GM18508 (cell line): Measurements from ENCODE around the gene PLPPR5.

Experiments
- ATAC-seq: cut with Tn5 transposase; IDR thresholded peaks from one replicate; pipeline ENCODE4 v1.9.1; 2021; ENCODE audit warnings: moderate number of reproducible peaks; ENCODE audit not compliant: insufficient read depth, unreplicated experiment

The PLPPR5 gene

GRCh38 chr1:98870959-98871903, 133.4 kb downstream of the PLPPR5 start:
- peak; percentile 99 for ATAC-seq

- no peak for ATAC-seq
Observed at GRCh38 chr1:98865796-98866195, 138.9 kb downstream of the PLPPR5 start.

- ATAC-seq, result no peak
Observed at GRCh38 chr1:98860329-98860728, 144.3 kb downstream of the PLPPR5 start.

GRCh38 chr1:98854137-98854536, 150.5 kb downstream of the PLPPR5 start:
- no peak for ATAC-seq

- ATAC-seq, result peak; percentile 91
Observed at GRCh38 chr1:98849969-98850636, 154.6 kb downstream of the PLPPR5 start.

GRCh38 chr1:98842241-98842640, 162.4 kb downstream of the PLPPR5 start:
- ATAC-seq, result no peak
